K562 (cell line): Measurements from ENCODE around the gene SH3BP4. TPM values are rescaled to one million over a fixed set of nuclear protein-coding genes. Genes with fewer than 3 reads are reported as not detected.

Experiments
- ATAC-seq: fragments of 200-7000 bp; cut with Tn5 transposase; 3 replicates; pipeline ENCODE4 v1.9.1; 2020; ENCODE audit warnings: moderate library complexity
- BruUV-seq: library from RNA; stranded (reverse); fragments of 400-500 nt; replicated peaks from 2 replicates; lab custom pipeline; 2021; lab: Mats Ljungman, UMichigan
- CTCF ChIA-PET: fragments of 300-600 bp; formaldehyde crosslinking; extraction: SDS; loops from one replicate; lab custom pipeline; 2021; ENCODE audit warnings: low intra/inter-chr PET ratio; lab: Yijun Ruan, JAX
- POLR2A ChIA-PET: fragments of 300-600, 350-650 bp; sonication (Branson Sonifier 250); formaldehyde crosslinking; extraction: SDS; loops from one replicate; lab custom pipeline; 2021; ENCODE audit warnings: antibody characterized with exemption, inconsistent platforms; lab: Yijun Ruan, JAX
- DNase-seq, 4 experiments: peaks; one replicate each; pipeline versions ENCODE4 v3.0.0 to v3.0.0-alpha.2; 2011 to 2018; ENCODE audit warnings: low spot score in 3 of 4, mixed read lengths in 3 of 4; ENCODE audit errors: extremely low read depth in 1 of 4
- FAIRE-seq: peaks from 2 replicates; lab custom pipeline; 2011; peaks lifted over from hg19 to GRCh38; lab: Jason Lieb, UNC
- H2AFZ ChIP-seq: 2 replicates; pipeline ENCODE4 v1.6.0; 2011; ENCODE audit warnings: low read depth, low read length, control low read depth, inconsistent platforms
- H3K27ac ChIP-seq: fragments of 200-600 bp; 3 replicates; pipeline ENCODE4 v1.8.0; 2011; ENCODE audit warnings: low read depth, mild to moderate bottlenecking, control low read depth, inconsistent platforms, low read length, moderate library complexity, mixed read lengths; ENCODE audit errors: extremely low read depth
- H3K27me3 ChIP-seq, 2 experiments: fragments of 300-600 bp in 1 of 2; 2 replicates in 1 of 2; 3 replicates in 1 of 2; pipeline versions ENCODE4 v1.6.0 to v1.8.0; 2011; ENCODE audit warnings: inconsistent platforms in 2 of 2, low read length in 2 of 2, mild to moderate bottlenecking in 1 of 2, mixed read lengths in 1 of 2, moderate library complexity in 1 of 2; ENCODE audit not compliant: control insufficient read depth in 2 of 2, insufficient read depth in 2 of 2
- H3K36me3 ChIP-seq: fragments of 300-600 bp; 3 replicates; pipeline ENCODE4 v1.8.0; 2011; ENCODE audit warnings: mild to moderate bottlenecking, low read length, inconsistent platforms; ENCODE audit not compliant: control insufficient read depth, insufficient read depth
- H3K4me1 ChIP-seq, 2 experiments: fragments of 200-600 bp in 1 of 2; replicated peaks in 1 of 2; 2 replicates in 1 of 2; 3 replicates in 1 of 2; pipeline versions ENCODE4 v1.5.1 to v1.8.0; 2011; ENCODE audit warnings: inconsistent platforms in 2 of 2, low read length in 2 of 2, mild to moderate bottlenecking in 1 of 2, mixed read lengths in 1 of 2, moderate library complexity in 1 of 2; ENCODE audit not compliant: control insufficient read depth in 2 of 2, insufficient read depth in 2 of 2
- H3K4me2 ChIP-seq: 2 replicates; pipeline ENCODE4 v1.6.1; 2011; ENCODE audit warnings: low read length, control low read depth, inconsistent platforms, mixed read lengths; ENCODE audit not compliant: insufficient read depth
- H3K4me3 ChIP-seq: fragments of 200-600 bp; sonication (generic), shearing (Covaris generic); 2 replicates; pipeline ENCODE4 v1.5.1; 2016; ENCODE audit warnings: control low read depth, inconsistent platforms
- H3K79me2 ChIP-seq: fragments of 200-600 bp; 3 replicates; pipeline ENCODE4 v1.8.0; 2011; ENCODE audit warnings: low read length, inconsistent platforms; ENCODE audit not compliant: control insufficient read depth, insufficient read depth
- H3K9ac ChIP-seq, 2 experiments: 2 replicates each; pipeline versions ENCODE4 v1.6.0 to v1.6.1; 2011; ENCODE audit warnings: low read depth in 2 of 2, low read length in 2 of 2, control low read depth in 1 of 2, inconsistent platforms in 1 of 2, mild to moderate bottlenecking in 1 of 2, mixed read lengths in 1 of 2; ENCODE audit not compliant: insufficient read depth in 1 of 2
- H3K9me1 ChIP-seq: one replicate; pipeline ENCODE4 v1.6.0; 2011; ENCODE audit warnings: inconsistent platforms, mild to moderate bottlenecking, low read length, moderate library complexity; ENCODE audit not compliant: control insufficient read depth, insufficient read depth
- H3K9me3 ChIP-seq: replicated peaks from 2 replicates; pipeline ENCODE4 v1.5.1; 2011; ENCODE audit warnings: low read depth, low read length, inconsistent platforms; ENCODE audit not compliant: control insufficient read depth, insufficient read depth
- H4K20me1 ChIP-seq: replicated peaks from 2 replicates; pipeline ENCODE4 v1.6.1; 2011; ENCODE audit warnings: low read length, inconsistent platforms, mixed read lengths; ENCODE audit not compliant: control insufficient read depth, insufficient read depth
- DPF2 ChIP-seq: fragments of 450-650 bp; IDR thresholded peaks from 2 replicates; pipeline ENCODE4 v1.6.1; 2016
- HDAC3 ChIP-seq: fragments of 450-650 bp; IDR thresholded peaks from 2 replicates; pipeline ENCODE4 v1.6.1; 2018; ENCODE audit warnings: borderline replicate concordance, mild to moderate bottlenecking, moderate library complexity; ENCODE audit not compliant: partially characterized antibody
- KAT8 ChIP-seq: fragments of 450-650 bp; IDR thresholded peaks from 2 replicates; pipeline ENCODE4 v1.6.1; 2016; ENCODE audit warnings: low read depth, mild to moderate bottlenecking
- RBM15 ChIP-seq: fragments of 200-400 bp; formaldehyde crosslinking; IDR thresholded peaks from 2 replicates; pipeline ENCODE4 v1.6.1; 2018; ENCODE audit warnings: mild to moderate bottlenecking, low read length, moderate library complexity; ENCODE audit not compliant: insufficient read depth
- RBM22 ChIP-seq: fragments of 200-400 bp; formaldehyde crosslinking; IDR thresholded peaks from 2 replicates; pipeline ENCODE4 v1.6.1; 2018; ENCODE audit warnings: low read length, low read depth; ENCODE audit not compliant: poor library complexity, severe bottlenecking
- SAFB2 ChIP-seq: fragments of 200-400 bp; formaldehyde crosslinking; IDR thresholded peaks from 2 replicates; pipeline ENCODE4 v1.6.1; 2018; ENCODE audit warnings: borderline replicate concordance, low read length, low read depth, moderate library complexity; ENCODE audit not compliant: severe bottlenecking
- WGBS: fragments of 100-300 bp; shearing (Covaris generic); methylation state at CpG from one replicate; pipeline ENCODE4 v1.1.6; 2016; ENCODE audit warnings: low coverage, mixed read lengths; ENCODE audit not compliant: insufficient coverage; ENCODE audit errors: missing lambda C conversion rate; 5-methylcytosine and 5-hydroxymethylcytosine counted together
- in situ Hi-C: fragments of 300-500 bp; cut with MboI; formaldehyde crosslinking; loops from 4 replicates; pipeline ENCODE4 v1.15.0; 2018; ENCODE audit warnings: inconsistent platforms, mixed read lengths
- intact Hi-C: fragments of 100-400 bp; cut with micrococcal nuclease; formaldehyde crosslinking; loops from 2 replicates; pipeline ENCODE4 v1.14.2; 2022
- polyA plus RNA-seq, 8 experiments: library from polyadenylated mRNA; depleted of rRNA in 4 of 8; stranded (reverse) in 5 of 8; unstranded in 3 of 8; fragments of >200 nt; fragmentation: Nextera tagmentation in 2 of 8; fragmentation: Illumina TruSeq in 1 of 8; extraction: Ambion mirVana in 2 of 8; extraction: Trizol in 1 of 8; gene quantifications; 2 replicates each; pipeline versions ENCODE4 v1.2.1 to v1.2.3, GENCODE V29; 2011 to 2014; ENCODE audit warnings: inconsistent platforms in 1 of 8, missing spikeins in 1 of 8
- total RNA-seq, 7 experiments: library from RNA; depleted of rRNA in 6 of 7; stranded (reverse); fragments of >200 nt in 6 of 7; fragmentation: Illumina TruSeq in 2 of 7; extraction: Trizol in 2 of 7; gene quantifications; 2 replicates each; pipeline versions ENCODE4 v1.2.1 to v1.2.3, GENCODE V29; 2011 to 2021; ENCODE audit warnings: low replicate concordance in 1 of 7
- TF ChIP-seq, protein P1 (sequence below): sonication (generic); formaldehyde crosslinking; IDR thresholded peaks from 2 replicates; pipeline ENCODE4 v1.8.1; 2022; ENCODE audit warnings: missing genetic modification reagents

Gene SH3BP4
- total and polyA plus RNA-seq, 9 of the 15 experiments (the other 6 are each of a cell fraction or from before 2014, with no cell fraction given): 0.03 to 0.28 (median 0.27) TPM; not detected in 6

DNA sequence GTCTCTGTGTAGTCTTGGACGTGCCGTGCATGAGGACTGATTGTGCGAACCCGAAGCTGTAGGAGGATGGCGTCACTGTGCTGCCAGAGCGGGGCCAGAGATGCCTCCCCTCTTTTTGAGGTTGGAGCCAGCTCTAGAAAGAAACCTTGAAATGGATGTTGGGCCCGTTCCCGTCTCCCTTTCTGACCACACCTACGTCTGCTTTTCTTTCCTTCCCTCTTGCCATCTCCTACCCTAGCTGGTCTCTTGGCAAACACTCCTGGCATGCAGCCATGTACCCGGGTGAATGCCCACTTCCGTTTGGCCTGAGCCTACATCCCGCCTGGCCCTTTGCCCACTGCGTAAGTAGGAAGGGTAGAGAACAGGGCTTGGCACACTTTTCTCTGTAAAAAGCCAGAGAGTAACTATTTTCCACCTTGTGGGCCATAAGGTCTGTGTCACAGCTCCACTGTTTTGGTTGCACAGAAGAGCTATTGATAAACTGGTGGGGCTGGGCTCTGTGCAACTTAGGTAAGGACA, 37.4 kb downstream of the SH3BP4 start:
- TF ChIP-seq RBM22: no peak
- no peak for TF ChIP-seq KAT8
- no peak for TF ChIP-seq HDAC3
- TF ChIP-seq, protein P1, sequence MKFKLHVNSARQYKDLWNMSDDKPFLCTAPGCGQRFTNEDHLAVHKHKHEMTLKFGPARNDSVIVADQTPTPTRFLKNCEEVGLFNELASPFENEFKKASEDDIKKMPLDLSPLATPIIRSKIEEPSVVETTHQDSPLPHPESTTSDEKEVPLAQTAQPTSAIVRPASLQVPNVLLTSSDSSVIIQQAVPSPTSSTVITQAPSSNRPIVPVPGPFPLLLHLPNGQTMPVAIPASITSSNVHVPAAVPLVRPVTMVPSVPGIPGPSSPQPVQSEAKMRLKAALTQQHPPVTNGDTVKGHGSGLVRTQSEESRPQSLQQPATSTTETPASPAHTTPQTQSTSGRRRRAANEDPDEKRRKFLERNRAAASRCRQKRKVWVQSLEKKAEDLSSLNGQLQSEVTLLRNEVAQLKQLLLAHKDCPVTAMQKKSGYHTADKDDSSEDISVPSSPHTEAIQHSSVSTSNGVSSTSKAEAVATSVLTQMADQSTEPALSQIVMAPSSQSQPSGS: no peak
- no peak for TF ChIP-seq RBM15
- no peak for TF ChIP-seq SAFB2
- TF ChIP-seq DPF2: no peak
- no peak for DNase-seq
- Histone ChIP-seq H3K4me1 (no peaks in the 10 kb centered on the region), H4K20me1 (no peaks in the 10 kb centered on the region), H3K4me2 (no peak overlapping the region), H3K4me3 (no peak overlapping the region), H3K9me1 (no peaks in the 10 kb centered on the region), H3K36me3 (no peaks in the 10 kb centered on the region), H2AFZ (no peak overlapping the region), H3K79me2 (no peaks in the 10 kb centered on the region), H3K27me3 (peaks cover 0 to 28% of the 10 kb centered on the region in 2 experiments; a peak in 3 of 5 replicates), H3K9me3 (no peaks in the 10 kb centered on the region), H3K9ac (no peak overlapping the region), H3K27ac (no peak overlapping the region)
- ChIA-PET CTCF (no interaction called here), POLR2A (no interaction called here)
- 0% methylated on average over 12 of the region's 13 CpGs for WGBS
- no peak for ATAC-seq
- intact Hi-C loops: no loop called here
- in situ Hi-C loops: no loop called here
- BruUV-seq: no TSS peak
- FAIRE-seq: no peak
